H1 (cell line): Measurements from ENCODE around the gene TRAPPC11. TPM values are rescaled to one million over a fixed set of nuclear protein-coding genes. Genes with fewer than 3 reads are reported as not detected.

Experiments
- CEBPB ChIP-seq: IDR thresholded peaks from 2 replicates; pipeline ENCODE4 v1.6.1; 2012; ENCODE audit warnings: low read depth, low read length
- HDAC6 ChIP-seq: IDR thresholded peaks from one replicate; pipeline ENCODE4 v1.7.1; 2012; ENCODE audit warnings: low read depth, mild to moderate bottlenecking, inconsistent platforms, low read length, moderate library complexity
- JUN ChIP-seq: IDR thresholded peaks from 2 replicates; pipeline ENCODE4 v1.6.1; 2011; ENCODE audit warnings: low read depth, mild to moderate bottlenecking, improper control_type of control experiment, low read length
- SP2 ChIP-seq: IDR thresholded peaks from 2 replicates; pipeline ENCODE4 v1.6.1; 2012; ENCODE audit warnings: mild to moderate bottlenecking, low read length, inconsistent platforms
- TCF12 ChIP-seq: IDR thresholded peaks from 2 replicates; pipeline ENCODE4 v1.6.1; 2011; ENCODE audit warnings: low read depth, mild to moderate bottlenecking, low read length
- polyA plus RNA-seq, 7 experiments: library from polyadenylated mRNA; depleted of rRNA in 3 of 7; stranded (reverse) in 5 of 7; unstranded in 2 of 7; fragments of >200 nt in 5 of 7; fragments of 200-250 nt in 2 of 7; gene quantifications; 1 replicate in 5 of 7; 2 replicates in 1 of 7; 4 replicates in 1 of 7; pipeline versions ENCODE4 v1.2.1 to v1.2.3, GENCODE V29; 2011 to 2013; ENCODE audit warnings: missing spikeins in 2 of 7, mixed read lengths in 2 of 7
- total RNA-seq: library from RNA; stranded (reverse); fragmentation: NEBNext Ultra II Directional; extraction: Animal tissue kit (Norgen Biotek cat#: 25700); gene quantifications from 2 replicates; pipeline ENCODE4 v1.2.1, GENCODE V29; 2021

Gene TRAPPC11
- total and polyA plus RNA-seq, 2 of the 8 experiments (the other 6 are each of a cell fraction or from before 2014, with no cell fraction given): 19.2 to 25.9 TPM

- no peak for TF ChIP-seq CEBPB
- no peak for TF ChIP-seq SP2
- TF ChIP-seq TCF12: no peak
- TF ChIP-seq HDAC6: no peak
- TF ChIP-seq JUN: no peak
Observed at GRCh38 chr4:183620421-183620820, 38.7 kb upstream of the TRAPPC11 start (continued).
